ENCODE measurements around the gene GNPNAT1. TPM values are rescaled to one million over a fixed set of nuclear protein-coding genes. Genes with fewer than 3 reads are reported as not detected.

Gene GNPNAT1
- total and polyA plus RNA-seq, 2 donors (not counting 1 experiment from before 2014, with no cell fraction given): 2.1 to 7.8 TPM

- Mint-ChIP-seq H3K4me1 (no peaks in the 10 kb centered on the region), H3K9me3 (ENCODE audit: insufficient read depth) (no peaks in the 10 kb centered on the region), H3K27me3 (no peaks in the 10 kb centered on the region), H3K27ac (no peak overlapping the region), H3K4me3 (no peak overlapping the region)
- Histone ChIP-seq H3K79me2 (ENCODE audit: control insufficient read depth, insufficient read depth, low read length) (no peaks in the 10 kb centered on the region), H3K9me3 (ENCODE audit: control extremely low read depth in 1 of 3, control insufficient read depth in 2 of 3, insufficient read depth in 1 of 3, low read length in 2 of 3) (no peaks in the 10 kb centered on the region), H3K27ac (ENCODE audit: low read length in 2 of 2) (no peak overlapping the region), H3K4me3 (ENCODE audit: control extremely low read depth in 1 of 5, extremely low read depth in 1 of 5, insufficient read depth in 1 of 5, low read depth in 2 of 5, low read length in 4 of 5) (no peak overlapping the region), H3K27me3 (replicated peaks in 1 of 4; ENCODE audit: control extremely low read depth in 1 of 4, control insufficient read depth in 3 of 4, insufficient read depth in 4 of 4, low read length in 3 of 4) (no peaks in the 10 kb centered on the region), H3K4me1 (ENCODE audit: control insufficient read depth in 2 of 2, insufficient read depth in 2 of 2, low read length in 2 of 2) (no peaks in the 10 kb centered on the region), H3K4me2 (replicated peaks; ENCODE audit: low read depth, low read length, poor library complexity, severe bottlenecking) (no peak overlapping the region), H4K20me1 (ENCODE audit: control insufficient read depth, insufficient read depth, low read length, poor library complexity, severe bottlenecking) (no peaks in the 10 kb centered on the region), H3K9ac (ENCODE audit: low read length) (no peak overlapping the region), H2AFZ (ENCODE audit: insufficient read depth, low read depth, low read length, poor library complexity, severe bottlenecking) (no peak overlapping the region), H3K36me3 (replicated peaks in 1 of 2; ENCODE audit: control extremely low read depth in 1 of 2, control insufficient read depth in 1 of 2, extremely low read depth in 1 of 2, insufficient read depth in 2 of 2, low read length in 1 of 2) (no peaks in the 10 kb centered on the region)
- ATAC-seq (ENCODE audit: low read depth) (no peak), DNase-seq (no peak)
- CTCF ChIA-PET: no interaction called here
- TF ChIP-seq CTCF (IDR thresholded peaks at IDR 0.05) (no peak), EZH2 (IDR thresholded peaks at IDR 0.05; ENCODE audit: borderline replicate concordance, insufficient read depth, low read depth, low read length, poor library complexity, severe bottlenecking) (no peak)
- no CpG with 5 or more reads among the region's 1 CpG for WGBS (ENCODE audit: insufficient coverage)
- POLR2A ChIA-PET: no interaction called here
- intact Hi-C loops (cut with micrococcal nuclease): no loop called here
These were observed 16.7 kb upstream of the GNPNAT1 start for GRCh38 chr14:52808101-52808500.

DNA sequence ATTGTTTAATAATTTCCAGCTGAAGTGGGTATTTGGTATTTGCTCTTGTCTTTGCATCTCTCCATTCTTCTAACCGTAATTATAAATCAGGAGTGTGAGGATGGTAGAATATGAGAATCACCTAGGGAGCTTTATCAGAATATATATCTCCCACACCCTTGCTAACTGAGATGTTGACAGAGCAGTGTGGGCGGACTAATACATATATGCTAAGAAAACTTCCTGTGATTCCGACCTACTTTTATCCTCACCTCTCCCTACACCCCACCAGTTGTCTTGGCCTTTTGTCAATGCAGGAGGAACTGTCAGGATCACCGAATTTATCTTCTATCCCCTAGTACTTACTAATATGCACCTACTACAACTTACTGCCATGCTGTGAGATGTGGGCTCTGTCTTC is 14.7 kb upstream of the GNPNAT1 start:
- no peak overlapping the region for H2AFZ ChIP-seq (ENCODE audit: insufficient read depth, low read depth, low read length, poor library complexity, severe bottlenecking)
- Mint-ChIP-seq H3K27me3 (no peaks in the 10 kb centered on the region), H3K4me1 (peaks cover 5% of the 10 kb centered on the region), H3K27ac (no peak overlapping the region), H3K4me3 (no peak overlapping the region), H3K9me3 (ENCODE audit: insufficient read depth) (no peaks in the 10 kb centered on the region)
- ATAC-seq (ENCODE audit: low read depth) (no peak), DNase-seq (no peak)
- H3K4me1 ChIP-seq (ENCODE audit: control insufficient read depth in 2 of 2, insufficient read depth in 2 of 2, low read length in 2 of 2): peaks cover 3 to 4% of the 10 kb centered on the region in 2 donors
- no peak overlapping the region for H3K4me3 ChIP-seq (ENCODE audit: control extremely low read depth in 1 of 5, extremely low read depth in 1 of 5, insufficient read depth in 1 of 5, low read depth in 2 of 5, low read length in 4 of 5)
- WGBS (ENCODE audit: insufficient coverage): no CpG with 5 or more reads among the region's 4 CpGs
- H3K9me3 ChIP-seq (ENCODE audit: control extremely low read depth in 1 of 3, control insufficient read depth in 2 of 3, insufficient read depth in 1 of 3, low read length in 2 of 3): no peaks in the 10 kb centered on the region
- H3K27me3 ChIP-seq (replicated peaks in 1 of 4; ENCODE audit: control extremely low read depth in 1 of 4, control insufficient read depth in 3 of 4, insufficient read depth in 4 of 4, low read length in 3 of 4): no peaks in the 10 kb centered on the region
- H3K9ac ChIP-seq (ENCODE audit: low read length): no peak overlapping the region
- no peak for TF ChIP-seq CTCF (IDR thresholded peaks at IDR 0.05)
- TF ChIP-seq EZH2 (IDR thresholded peaks at IDR 0.05; ENCODE audit: borderline replicate concordance, insufficient read depth, low read depth, low read length, poor library complexity, severe bottlenecking): no peak
- H3K36me3 ChIP-seq (replicated peaks in 1 of 2; ENCODE audit: control extremely low read depth in 1 of 2, control insufficient read depth in 1 of 2, extremely low read depth in 1 of 2, insufficient read depth in 2 of 2, low read length in 1 of 2): no peaks in the 10 kb centered on the region
- no peaks in the 10 kb centered on the region for H4K20me1 ChIP-seq (ENCODE audit: control insufficient read depth, insufficient read depth, low read length, poor library complexity, severe bottlenecking)
- CTCF ChIA-PET: interaction anchor here (0.8 kb wide), 1 partner anchor 26 kb away, joined by 3 read pairs; no protein-coding TSS in a partner anchor
- H3K27ac ChIP-seq (ENCODE audit: low read length in 2 of 2): no peak overlapping the region
- intact Hi-C loops (cut with micrococcal nuclease): no loop called here
- H3K4me2 ChIP-seq (replicated peaks; ENCODE audit: low read depth, low read length, poor library complexity, severe bottlenecking): no peak overlapping the region
- H3K79me2 ChIP-seq (ENCODE audit: control insufficient read depth, insufficient read depth, low read length): no peaks in the 10 kb centered on the region
- POLR2A ChIA-PET: no interaction called here

All from B cell (primary cell).